PC-3 (cell line): Measurements from ENCODE around the gene POP5. TPM values are rescaled to one million over a fixed set of nuclear protein-coding genes. Genes with fewer than 3 reads are reported as not detected.
A peak's percentile ranks its signal among the peaks of the same experiment; 100 is the strongest.

Experiments used
- ATAC-seq: fragments of 200-7000 bp; cut with Tn5 transposase; 2 replicates; pipeline ENCODE4 v1.9.1; 2020; ENCODE audit warnings: mild to moderate bottlenecking, moderate library complexity
- BruUV-seq: library from RNA; stranded (reverse); fragments of 400-500 nt; replicated peaks from 2 replicates; lab custom pipeline; 2021; lab: Mats Ljungman, UMichigan
- CTCF ChIA-PET: fragments of 300-600 bp; sonication (Branson Sonifier 250); formaldehyde crosslinking; loops from one replicate; lab custom pipeline; 2022; ENCODE audit warnings: antibody characterized with exemption; lab: Charles Lee
- POLR2A ChIA-PET: fragments of 300-600 bp; sonication (Branson Sonifier 250); formaldehyde crosslinking; loops from one replicate; lab custom pipeline; 2022; ENCODE audit warnings: antibody characterized with exemption; ENCODE audit not compliant: unreplicated experiment; lab: Charles Lee
- DNase-seq: peaks from one replicate; pipeline ENCODE4 v3.0.0-alpha.2; 2015
- H2AFZ ChIP-seq: fragments of 300-600 bp; sonication (generic); 2 replicates; pipeline ENCODE4 v1.6.0; 2016; ENCODE audit warnings: antibody characterized with exemption, low read length
- H3F3A ChIP-seq: fragments of 300-600 bp; sonication (generic); one replicate; pipeline ENCODE4 v1.6.0; 2017; ENCODE audit warnings: antibody characterized with exemption, low read length, control low read depth, mild to moderate bottlenecking; ENCODE audit not compliant: unreplicated experiment
- H3K27ac ChIP-seq: fragments of 300-600 bp; sonication (generic); 2 replicates; pipeline ENCODE4 v1.5.1; 2016; ENCODE audit warnings: mild to moderate bottlenecking, low read length
- H3K27me3 ChIP-seq: fragments of 300-600 bp; sonication (generic); 2 replicates; pipeline ENCODE4 v1.6.1; 2016; ENCODE audit warnings: low read length, mixed read lengths
- H3K36me3 ChIP-seq: fragments of 300-600 bp; sonication (generic); 2 replicates; pipeline ENCODE4 v1.6.1; 2016; ENCODE audit warnings: low read depth, mixed run types, low read length, mixed read lengths
- H3K4me1 ChIP-seq: fragments of 300-600 bp; sonication (generic); 2 replicates; pipeline ENCODE4 v1.5.1; 2016; ENCODE audit warnings: low read length; ENCODE audit not compliant: insufficient read depth
- H3K4me2 ChIP-seq: fragments of 300-600 bp; sonication (generic); 2 replicates; pipeline ENCODE4 v1.6.0; 2016; ENCODE audit warnings: low read length
- H3K4me3 ChIP-seq: fragments of 300-600 bp; sonication (generic); 2 replicates; pipeline ENCODE4 v1.5.1; 2016; ENCODE audit warnings: mild to moderate bottlenecking, low read length, mixed read lengths
- H3K79me2 ChIP-seq: fragments of 300-600 bp; sonication (generic); 2 replicates; pipeline ENCODE4 v1.6.1; 2017; ENCODE audit warnings: low read length, mixed read lengths
- H3K9ac ChIP-seq: fragments of 300-600 bp; sonication (generic); 2 replicates; pipeline ENCODE4 v1.6.0; 2016; ENCODE audit warnings: mild to moderate bottlenecking, low read length
- H3K9me2 ChIP-seq: fragments of 300-600 bp; sonication (generic); replicated peaks from 2 replicates; pipeline ENCODE4 v1.6.1; 2016; ENCODE audit warnings: mixed run types, low read length, mixed read lengths
- H3K9me3 ChIP-seq: fragments of 300-600 bp; sonication (generic); 2 replicates; pipeline ENCODE4 v1.6.1; 2016; ENCODE audit warnings: low read length, mixed read lengths
- H4K20me1 ChIP-seq: fragments of 300-600 bp; sonication (generic); 2 replicates; pipeline ENCODE4 v1.6.1; 2016; ENCODE audit warnings: low read length, mixed read lengths
- CTCF ChIP-seq: fragments of 300-600 bp; sonication (generic); conservative IDR thresholded peaks from 2 replicates; pipeline ENCODE4 v1.5.1; 2017; ENCODE audit warnings: antibody characterized with exemption, low read depth, mild to moderate bottlenecking, low read length
- EZH2 ChIP-seq: fragments of 300-600 bp; sonication (generic); IDR thresholded peaks from one replicate; pipeline ENCODE4 v1.6.1; 2017; ENCODE audit warnings: antibody characterized with exemption, mild to moderate bottlenecking, low read length; ENCODE audit not compliant: unreplicated experiment
- EZH2phosphoT487 ChIP-seq: fragments of 300-600 bp; sonication (generic); IDR thresholded peaks from 2 replicates; pipeline ENCODE4 v1.6.1; 2018; ENCODE audit warnings: mild to moderate bottlenecking, antibody characterized with exemption, low read length, borderline replicate concordance
- intact Hi-C: fragments of 100-400 bp; cut with micrococcal nuclease; formaldehyde crosslinking; loops from 2 replicates; pipeline ENCODE4 v1.9.0; 2023
- total RNA-seq: library from RNA; depleted of rRNA; stranded (reverse); fragments of >200 nt; gene quantifications from 2 replicates; pipeline ENCODE4 v1.2.3, GENCODE V29; 2014

POP5 gene
- total RNA-seq, 1 experiment from 2014 or later: 89.8 TPM

GRCh38 chr12:120538281-120539156 lies 42.7 kb downstream of the POP5 start:
- ChIA-PET POLR2A (interaction anchor here (0.6 to 1.6 kb wide), 5 partner anchors 9 to 275 kb away, joined by 3 to 4 read pairs (median 4); no protein-coding TSS in a partner anchor), CTCF (interaction anchor here (0.7 kb wide), 1 partner anchor 1468 kb away, joined by 3 read pairs; no protein-coding TSS in a partner anchor)
- no peak overlapping the region for H3K9ac ChIP-seq
- H4K20me1 ChIP-seq: peaks cover 60% of the 10 kb centered on the region
- peak overlapping the region; percentile 92 for H3K4me3 ChIP-seq
- TF ChIP-seq EZH2 (no peak), CTCF (no peak), EZH2phosphoT487 (no peak)
- H3K27ac ChIP-seq: peak overlapping the region; percentile 62
- H2AFZ ChIP-seq: no peak overlapping the region
- H3K4me2 ChIP-seq: peak overlapping the region; percentile 90
- peaks cover 18% of the 10 kb centered on the region for H3F3A ChIP-seq
- peaks cover 6% of the 10 kb centered on the region; the same call in 1 of the 2 replicates for H3K36me3 ChIP-seq
- H3K9me2 ChIP-seq: no peaks in the 10 kb centered on the region
- H3K4me1 ChIP-seq: peaks cover 44% of the 10 kb centered on the region
- DNase-seq (peak; percentile 94), ATAC-seq (peak; percentile 53)
- intact Hi-C loops: loop anchor here (1.0 to 5.0 kb wide), 3 partner anchors 8 to 149 kb away; partner anchors contain the start of genes COX6A1 and MLEC
- H3K27me3 ChIP-seq: no peaks in the 10 kb centered on the region
- BruUV-seq: no TSS peak
- H3K9me3 ChIP-seq: no peaks in the 10 kb centered on the region
- H3K79me2 ChIP-seq: peaks cover 96% of the 10 kb centered on the region

- ChIA-PET CTCF (interaction anchor here (0.6 to 0.7 kb wide), 3 partner anchors 67 to 1467 kb away, joined by 3 to 4 read pairs (median 3); no protein-coding TSS in a partner anchor), POLR2A (interaction anchor here (0.6 to 1.6 kb wide), 4 partner anchors 8 to 274 kb away, joined by 3 to 4 read pairs (median 4); no protein-coding TSS in a partner anchor)
- peaks cover 44% of the 10 kb centered on the region for H3K4me1 ChIP-seq
- intact Hi-C loops: loop anchor here (1.0 to 5.0 kb wide), 3 partner anchors 8 to 149 kb away; partner anchors contain the start of genes COX6A1 and MLEC
- DNase-seq (no peak), ATAC-seq (no peak)
- H3K79me2 ChIP-seq: peaks cover 89% of the 10 kb centered on the region
- no peak for TF ChIP-seq EZH2
- TF ChIP-seq CTCF: no peak
- TF ChIP-seq EZH2phosphoT487: no peak
- H3K9ac ChIP-seq: peak overlapping the region; percentile 92; the same call in 1 of the 2 replicates
- H3F3A ChIP-seq: peaks cover 18% of the 10 kb centered on the region
- H3K27ac ChIP-seq: peak overlapping the region; percentile 62
- no peaks in the 10 kb centered on the region for H3K9me2 ChIP-seq
- no peaks in the 10 kb centered on the region for H3K27me3 ChIP-seq
- H3K4me2 ChIP-seq: peak overlapping the region; percentile 90
- H2AFZ ChIP-seq: no peak overlapping the region
- H3K4me3 ChIP-seq: peak overlapping the region; percentile 92
- peaks cover 60% of the 10 kb centered on the region for H4K20me1 ChIP-seq
- H3K9me3 ChIP-seq: no peaks in the 10 kb centered on the region
- BruUV-seq: no TSS peak
- peaks cover 6% of the 10 kb centered on the region; the same call in 1 of the 2 replicates for H3K36me3 ChIP-seq
These were observed 43.4 kb downstream of the POP5 start for GRCh38 chr12:120537856-120538220.
